Measurements from ENCODE around the gene AGO1. TPM values are rescaled to one million over a fixed set of nuclear protein-coding genes. Genes with fewer than 3 reads are reported as not detected.
A peak's percentile ranks its signal among the peaks of the same experiment; 100 is the strongest.

AGO1 gene
- total RNA-seq, 2 experiments from 2014 or later, result 15.2 to 16.3 TPM

DNA sequence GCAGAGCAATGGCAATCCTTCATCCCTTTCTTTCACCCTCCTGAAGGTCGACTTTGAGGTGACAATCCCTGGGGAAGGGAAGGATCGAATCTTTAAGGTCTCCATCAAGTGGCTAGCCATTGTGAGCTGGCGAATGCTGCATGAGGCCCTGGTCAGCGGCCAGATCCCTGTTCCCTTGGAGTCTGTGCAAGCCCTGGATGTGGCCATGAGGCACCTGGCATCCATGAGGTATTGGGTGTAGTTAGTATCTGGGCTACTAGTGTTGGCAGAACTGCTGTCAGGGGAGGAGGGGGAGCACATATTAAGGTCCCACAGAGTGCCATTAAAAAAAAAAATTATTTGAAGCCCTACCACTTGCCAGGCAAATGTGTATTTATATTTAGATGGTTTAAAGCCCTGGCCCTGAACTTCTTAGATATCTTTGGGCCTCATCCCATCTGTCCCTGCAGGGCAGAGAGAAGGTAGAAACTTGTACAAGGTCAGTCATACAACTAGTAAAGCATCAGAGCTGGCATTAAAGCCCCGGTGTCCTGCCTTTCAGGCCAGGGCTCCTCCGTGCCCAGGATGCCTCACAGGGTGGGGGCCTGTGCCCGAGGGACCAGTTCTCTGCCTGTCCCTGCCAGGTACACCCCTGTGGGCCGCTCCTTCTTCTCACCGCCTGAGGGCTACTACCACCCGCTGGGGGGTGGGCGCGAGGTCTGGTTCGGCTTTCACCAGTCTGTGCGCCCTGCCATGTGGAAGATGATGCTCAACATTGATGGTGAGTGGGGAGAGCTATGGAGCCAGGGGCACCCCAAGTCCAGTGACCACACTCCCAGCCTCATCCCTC lies 10.3 kb downstream of the AGO1 start:
- TF ChIP-seq CTCF (IDR thresholded peaks at IDR 0.05), result no peak
- no peaks in the 10 kb centered on the region for H3K27me3 Mint-ChIP-seq
- no peak overlapping the region for H3K27ac ChIP-seq (ENCODE audit: low read depth in 1 of 2, low read length in 2 of 2)
- ATAC-seq (ENCODE audit: poor library complexity), result no peak
- H3K4me1 ChIP-seq (ENCODE audit: insufficient read depth, low read length), result no peaks in the 10 kb centered on the region
- no peaks in the 10 kb centered on the region for H3K27me3 ChIP-seq (ENCODE audit: control insufficient read depth in 1 of 2, insufficient read depth in 2 of 2, low read length in 2 of 2)
- peaks cover 88% of the 10 kb centered on the region for H3K36me3 Mint-ChIP-seq (ENCODE audit: low read depth)
- H3K4me3 Mint-ChIP-seq, result no peak overlapping the region
- no peak overlapping the region for H3K4me3 ChIP-seq (ENCODE audit: low read length)
- ChIA-PET CTCF (interaction anchor here (0.7 kb wide), 1 partner anchor 10 kb away, joined by 3 read pairs; the partner anchor contains the start of gene AGO1), POLR2A (no interaction called here)
- peaks cover 63% of the 10 kb centered on the region for H3K36me3 ChIP-seq (ENCODE audit: insufficient read depth, low read length)
- H3K9me3 ChIP-seq (ENCODE audit: control insufficient read depth in 1 of 2, insufficient read depth in 1 of 2, low read length in 2 of 2), result no peaks in the 10 kb centered on the region
- H3K27ac Mint-ChIP-seq, result no peak overlapping the region
- intact Hi-C loops (cut with DNase I, micrococcal nuclease), result no loop called here
- no peaks in the 10 kb centered on the region for H3K9me3 Mint-ChIP-seq
- DNase-seq, result no peak
- no peaks in the 10 kb centered on the region for H3K4me1 Mint-ChIP-seq (ENCODE audit: low read depth)

DNA sequence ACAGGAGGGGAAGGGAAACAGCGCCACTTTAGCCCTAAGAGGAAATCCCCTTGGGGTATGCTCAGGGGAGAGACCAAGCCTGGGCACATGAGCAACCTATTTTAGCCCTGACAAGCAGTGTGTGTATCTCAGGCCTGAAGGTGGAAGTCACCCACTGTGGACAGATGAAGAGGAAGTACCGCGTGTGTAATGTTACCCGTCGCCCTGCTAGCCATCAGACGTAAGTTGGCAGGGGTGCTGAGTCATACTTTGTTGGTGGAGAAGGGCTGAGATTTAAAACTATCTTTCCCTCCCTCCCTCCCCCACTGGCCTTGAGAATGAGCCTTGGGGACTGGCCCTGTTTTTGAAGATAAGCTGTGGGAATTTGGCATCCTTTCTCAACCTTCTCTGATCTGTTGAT lies 11.2 kb downstream of the AGO1 start:
- Mint-ChIP-seq H3K4me1 (ENCODE audit: low read depth) (no peaks in the 10 kb centered on the region), H3K27me3 (no peaks in the 10 kb centered on the region), H3K27ac (no peak overlapping the region), H3K9me3 (no peaks in the 10 kb centered on the region), H3K36me3 (ENCODE audit: low read depth) (peaks cover 90% of the 10 kb centered on the region), H3K4me3 (no peak overlapping the region)
- Histone ChIP-seq H3K4me3 (ENCODE audit: low read length) (no peak overlapping the region), H3K4me1 (ENCODE audit: insufficient read depth, low read length) (no peaks in the 10 kb centered on the region), H3K36me3 (ENCODE audit: insufficient read depth, low read length) (peaks cover 66% of the 10 kb centered on the region), H3K27me3 (ENCODE audit: control insufficient read depth in 1 of 2, insufficient read depth in 2 of 2, low read length in 2 of 2) (no peaks in the 10 kb centered on the region), H3K27ac (ENCODE audit: low read depth in 1 of 2, low read length in 2 of 2) (no peak overlapping the region), H3K9me3 (ENCODE audit: control insufficient read depth in 1 of 2, insufficient read depth in 1 of 2, low read length in 2 of 2) (no peaks in the 10 kb centered on the region)
- ATAC-seq (ENCODE audit: poor library complexity), result no peak
- peak in 2 of 14 experiments; percentile 60 to 71 for DNase-seq
- intact Hi-C loops (cut with DNase I, micrococcal nuclease), result no loop called here
- no peak for TF ChIP-seq CTCF (IDR thresholded peaks at IDR 0.05)
- CTCF ChIA-PET, result no interaction called here
- POLR2A ChIA-PET, result no interaction called here

- H3K36me3 ChIP-seq (ENCODE audit: insufficient read depth, low read length), result peaks cover 69% of the 10 kb centered on the region
- no peak for DNase-seq
- no peak for TF ChIP-seq CTCF (IDR thresholded peaks at IDR 0.05)
- no peak overlapping the region for H3K27ac Mint-ChIP-seq
- no peaks in the 10 kb centered on the region for H3K4me1 ChIP-seq (ENCODE audit: insufficient read depth, low read length)
- ChIA-PET CTCF (no interaction called here), POLR2A (no interaction called here)
- no peak overlapping the region for H3K4me3 ChIP-seq (ENCODE audit: low read length)
- no peak for ATAC-seq (ENCODE audit: poor library complexity)
- H3K27me3 Mint-ChIP-seq, result no peaks in the 10 kb centered on the region
- no peaks in the 10 kb centered on the region for H3K4me1 Mint-ChIP-seq (ENCODE audit: low read depth)
- intact Hi-C loops (cut with DNase I, micrococcal nuclease), result no loop called here
- H3K4me3 Mint-ChIP-seq, result no peak overlapping the region
- no peaks in the 10 kb centered on the region for H3K9me3 Mint-ChIP-seq
- H3K27ac ChIP-seq (ENCODE audit: low read depth in 1 of 2, low read length in 2 of 2), result no peak overlapping the region
- H3K9me3 ChIP-seq (ENCODE audit: control insufficient read depth in 1 of 2, insufficient read depth in 1 of 2, low read length in 2 of 2), result no peaks in the 10 kb centered on the region
- peaks cover 92% of the 10 kb centered on the region for H3K36me3 Mint-ChIP-seq (ENCODE audit: low read depth)
- H3K27me3 ChIP-seq (ENCODE audit: control insufficient read depth in 1 of 2, insufficient read depth in 2 of 2, low read length in 2 of 2), result no peaks in the 10 kb centered on the region
Observed at GRCh38 chr1:35894656-35895055, 11.6 kb downstream of the AGO1 start.

Measured in CD4-positive, alpha-beta T cell (primary cell).